ENCODE data around the gene PGAP3. TPM values are rescaled to one million over a fixed set of nuclear protein-coding genes. Genes with fewer than 3 reads are reported as not detected.

The PGAP3 gene
- total RNA-seq, 1 experiment from 2014 or later = 29.0 TPM

DNA sequence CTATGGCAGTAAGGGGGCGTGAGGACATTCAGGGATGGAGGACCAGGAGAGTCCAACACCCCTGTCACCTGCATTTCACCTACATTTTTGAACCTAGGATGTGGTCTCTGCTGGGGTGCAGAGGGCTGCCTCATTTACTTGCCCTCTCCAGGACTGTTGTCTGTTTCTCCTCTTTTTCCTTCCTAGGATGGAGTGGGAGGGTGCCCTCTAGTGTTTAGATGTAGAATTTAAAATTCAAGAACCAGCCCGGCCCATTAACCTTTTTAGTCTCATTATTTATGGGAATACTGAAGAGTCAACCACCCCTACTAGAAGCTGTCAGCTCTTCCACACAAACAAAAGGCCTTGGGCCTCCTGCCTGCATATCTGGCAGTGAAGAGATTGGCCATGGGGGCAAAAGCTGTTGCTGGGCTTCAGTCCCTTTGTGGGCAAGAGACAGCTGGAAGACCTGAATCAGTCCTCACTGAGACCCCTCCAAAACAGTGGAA is 53.4 kb downstream of the PGAP3 start:
- H3T11ph ChIP-seq (ENCODE audit: low read length) = no peak overlapping the region
- no peaks in the 10 kb centered on the region for H3K79me1 ChIP-seq (ENCODE audit: insufficient read depth, low read depth, low read length, poor library complexity, severe bottlenecking)
- H3K4me1 ChIP-seq (ENCODE audit: insufficient read depth, low read length) = peaks cover 24% of the 10 kb centered on the region; the same call in 1 of the 2 replicates
- H3K4me2 ChIP-seq (ENCODE audit: insufficient read depth, insufficient read length, low read length) = no peak overlapping the region
- peaks cover 8% of the 10 kb centered on the region for H3K23me2 ChIP-seq (ENCODE audit: insufficient read length, low read depth, low read length, poor library complexity, severe bottlenecking)
- TF ChIP-seq, protein P1, sequence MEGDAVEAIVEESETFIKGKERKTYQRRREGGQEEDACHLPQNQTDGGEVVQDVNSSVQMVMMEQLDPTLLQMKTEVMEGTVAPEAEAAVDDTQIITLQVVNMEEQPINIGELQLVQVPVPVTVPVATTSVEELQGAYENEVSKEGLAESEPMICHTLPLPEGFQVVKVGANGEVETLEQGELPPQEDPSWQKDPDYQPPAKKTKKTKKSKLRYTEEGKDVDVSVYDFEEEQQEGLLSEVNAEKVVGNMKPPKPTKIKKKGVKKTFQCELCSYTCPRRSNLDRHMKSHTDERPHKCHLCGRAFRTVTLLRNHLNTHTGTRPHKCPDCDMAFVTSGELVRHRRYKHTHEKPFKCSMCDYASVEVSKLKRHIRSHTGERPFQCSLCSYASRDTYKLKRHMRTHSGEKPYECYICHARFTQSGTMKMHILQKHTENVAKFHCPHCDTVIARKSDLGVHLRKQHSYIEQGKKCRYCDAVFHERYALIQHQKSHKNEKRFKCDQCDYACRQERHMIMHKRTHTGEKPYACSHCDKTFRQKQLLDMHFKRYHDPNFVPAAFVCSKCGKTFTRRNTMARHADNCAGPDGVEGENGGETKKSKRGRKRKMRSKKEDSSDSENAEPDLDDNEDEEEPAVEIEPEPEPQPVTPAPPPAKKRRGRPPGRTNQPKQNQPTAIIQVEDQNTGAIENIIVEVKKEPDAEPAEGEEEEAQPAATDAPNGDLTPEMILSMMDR (conservative IDR thresholded peaks at IDR 0.05) = peak; percentile 87
- no peaks in the 10 kb centered on the region for H3K27me3 ChIP-seq (ENCODE audit: insufficient read depth, low read length)
- H3K79me2 ChIP-seq (ENCODE audit: insufficient read depth, low read length) = no peaks in the 10 kb centered on the region; the same call in 1 of the 2 replicates
- no peak overlapping the region for H3K4ac ChIP-seq (ENCODE audit: low read depth, low read length)
- DNase-seq = no peak
- H4K20me1 ChIP-seq (ENCODE audit: control insufficient read depth, insufficient read depth, insufficient read length) = no peaks in the 10 kb centered on the region
- peaks cover 66 to 75% of the 10 kb centered on the region in 2 experiments for H3K4me1 Mint-ChIP-seq
- no peak overlapping the region for H4K5ac ChIP-seq (ENCODE audit: insufficient read length, low read depth, low read length)
- no peak overlapping the region for H3K9ac ChIP-seq (ENCODE audit: extremely low read depth, insufficient read length, low read length)
- no peak overlapping the region; a peak in 2 of 7 replicates for H3K27ac Mint-ChIP-seq
- H3K36me3 Mint-ChIP-seq (ENCODE audit: insufficient read depth in 1 of 3, low read depth in 3 of 3) = no peaks in the 10 kb centered on the region; a peak in 2 of 7 replicates
- H2AK5ac ChIP-seq (ENCODE audit: insufficient read length, low read length) = no peak overlapping the region
- H2BK15ac ChIP-seq (ENCODE audit: low read depth, low read length) = no peak overlapping the region
- H2AFZ ChIP-seq (ENCODE audit: low read length) = no peak overlapping the region
- H2BK5ac ChIP-seq (ENCODE audit: insufficient read length, low read length) = no peak overlapping the region
- no peak overlapping the region for H3K27ac ChIP-seq (ENCODE audit: insufficient read length, low read depth, low read length)
- WGBS (ENCODE audit: extremely low coverage, insufficient read length, low lambda C conversion rate) = no CpG with 5 or more reads among the region's 2 CpGs
- H2BK20ac ChIP-seq (ENCODE audit: low read depth, low read length, poor library complexity, severe bottlenecking) = no peak overlapping the region
- H3K14ac ChIP-seq (ENCODE audit: insufficient read depth, low read length) = no peak overlapping the region
- no peak overlapping the region for H2BK12ac ChIP-seq (ENCODE audit: insufficient read length, low read depth, low read length)
- no peak overlapping the region for H3K56ac ChIP-seq (ENCODE audit: insufficient read length, low read depth, low read length)
- no peak overlapping the region for H3K18ac ChIP-seq (ENCODE audit: insufficient read length, low read depth, low read length)
- H3K9me3 Mint-ChIP-seq = no peaks in the 10 kb centered on the region; a peak in 1 of 5 replicates
- no peak overlapping the region for H3K23ac ChIP-seq (ENCODE audit: insufficient read length, low read depth, low read length)
- no peaks in the 10 kb centered on the region for H3K9me3 ChIP-seq (ENCODE audit: control insufficient read depth, low read depth, low read length)
- H3K4me3 Mint-ChIP-seq = no peak overlapping the region
- H3K27me3 Mint-ChIP-seq (ENCODE audit: low read depth) = no peaks in the 10 kb centered on the region; the same call in 1 of the 2 replicates
- H2BK120ac ChIP-seq (ENCODE audit: low read depth, low read length, poor library complexity, severe bottlenecking) = no peak overlapping the region
- no peak overlapping the region for H4K8ac ChIP-seq (replicated peaks; ENCODE audit: insufficient read length, low read depth, low read length)
- H4K91ac ChIP-seq (ENCODE audit: insufficient read length, low read depth, low read length) = no peak overlapping the region
